Measurements from ENCODE around the gene KRTAP10-1. TPM values are rescaled to one million over a fixed set of nuclear protein-coding genes. Genes with fewer than 3 reads are reported as not detected.
"Not testable (repeated sequence)": the region's sequence is repeated elsewhere in the genome, so short reads cannot be mapped to it uniquely, and the experiment has no call there.

KRTAP10-1 gene
- total RNA-seq, 1 donor from 2014 or later = not detected

DNA sequence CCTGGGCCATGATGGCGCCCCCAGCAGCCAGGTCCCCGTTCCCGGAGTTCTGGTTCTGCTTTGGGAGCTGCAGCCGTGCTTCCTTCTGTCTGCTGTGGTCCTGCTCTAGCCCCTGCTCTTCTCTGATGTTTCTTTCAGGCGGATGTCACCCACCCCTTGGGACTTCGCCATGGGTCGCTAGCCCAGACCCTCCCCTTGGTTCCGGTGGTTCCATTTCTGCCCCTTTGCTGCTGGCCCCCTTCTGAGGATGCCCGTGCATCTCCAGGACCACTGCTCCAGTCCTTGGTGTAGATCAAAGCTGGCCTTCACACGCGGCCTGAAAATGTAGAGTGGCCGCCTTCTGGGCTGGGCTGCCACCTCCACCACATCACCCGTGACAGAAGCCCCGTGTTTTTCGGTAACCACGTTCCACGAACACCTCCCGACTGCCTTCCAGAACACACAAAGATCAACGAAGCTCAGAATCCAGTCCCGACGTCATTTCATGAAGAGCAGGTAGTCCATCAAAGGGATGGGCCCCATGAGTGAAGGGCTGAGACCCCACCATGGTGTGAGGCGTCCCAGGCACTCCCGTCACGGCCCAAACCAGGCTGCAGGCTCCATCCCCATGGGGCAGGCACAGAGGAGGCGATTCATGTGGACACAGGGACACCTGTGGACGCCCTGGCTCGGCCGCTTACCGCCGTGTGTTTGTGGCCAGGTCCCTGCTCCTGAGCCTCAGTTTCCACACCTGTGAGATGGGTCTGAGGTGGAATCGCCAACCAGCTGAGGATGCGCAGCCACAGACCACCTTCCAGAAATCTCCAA, 24.4 kb downstream of the KRTAP10-1 start:
- no peak for DNase-seq

DNA sequence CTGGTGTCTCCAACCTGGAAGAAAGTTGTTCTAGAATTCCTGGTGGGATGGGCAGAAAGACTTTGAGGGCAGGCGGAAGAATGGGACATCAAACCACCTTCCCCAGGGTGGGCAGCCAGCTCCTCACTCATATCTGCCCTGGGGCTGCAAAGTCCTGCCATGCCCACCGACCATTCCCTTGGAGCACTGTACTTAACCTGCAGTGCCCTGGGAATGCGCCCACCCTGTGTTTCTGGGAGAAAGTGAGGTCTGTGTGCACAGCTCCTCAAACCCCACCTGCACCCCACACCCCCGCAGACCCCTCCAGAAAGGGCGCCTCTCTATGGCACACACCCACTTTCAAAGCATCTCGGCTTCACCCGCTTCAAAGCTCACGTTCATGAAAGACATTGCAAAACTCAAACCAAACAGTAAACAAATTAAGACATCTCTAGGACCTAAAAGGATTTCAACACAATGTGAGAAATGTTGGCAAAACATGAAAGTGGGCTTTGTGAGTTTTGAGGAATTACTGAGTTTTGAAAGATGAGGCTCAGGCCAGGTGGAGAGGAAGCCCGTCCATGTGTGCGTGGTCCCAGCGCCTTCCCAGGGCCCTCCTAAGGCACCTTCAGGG, 25.1 kb downstream of the KRTAP10-1 start:
- no peak for DNase-seq

DNA sequence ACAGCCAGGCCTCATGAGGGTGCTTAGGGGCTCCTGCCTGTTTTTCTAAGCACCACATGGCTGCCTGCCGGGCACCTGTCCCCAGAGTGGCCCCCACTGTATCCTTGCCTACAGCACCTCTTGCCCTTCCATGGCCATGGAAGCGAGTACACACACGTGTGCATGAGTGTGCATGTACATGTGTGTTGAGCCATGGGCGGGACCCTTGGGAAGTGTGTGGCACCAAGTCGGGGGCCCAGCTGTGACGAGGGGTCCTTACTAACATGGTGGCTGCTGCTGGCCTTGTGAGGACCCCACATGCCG, 25.8 kb downstream of the KRTAP10-1 start:
- no peak for DNase-seq

DNA sequence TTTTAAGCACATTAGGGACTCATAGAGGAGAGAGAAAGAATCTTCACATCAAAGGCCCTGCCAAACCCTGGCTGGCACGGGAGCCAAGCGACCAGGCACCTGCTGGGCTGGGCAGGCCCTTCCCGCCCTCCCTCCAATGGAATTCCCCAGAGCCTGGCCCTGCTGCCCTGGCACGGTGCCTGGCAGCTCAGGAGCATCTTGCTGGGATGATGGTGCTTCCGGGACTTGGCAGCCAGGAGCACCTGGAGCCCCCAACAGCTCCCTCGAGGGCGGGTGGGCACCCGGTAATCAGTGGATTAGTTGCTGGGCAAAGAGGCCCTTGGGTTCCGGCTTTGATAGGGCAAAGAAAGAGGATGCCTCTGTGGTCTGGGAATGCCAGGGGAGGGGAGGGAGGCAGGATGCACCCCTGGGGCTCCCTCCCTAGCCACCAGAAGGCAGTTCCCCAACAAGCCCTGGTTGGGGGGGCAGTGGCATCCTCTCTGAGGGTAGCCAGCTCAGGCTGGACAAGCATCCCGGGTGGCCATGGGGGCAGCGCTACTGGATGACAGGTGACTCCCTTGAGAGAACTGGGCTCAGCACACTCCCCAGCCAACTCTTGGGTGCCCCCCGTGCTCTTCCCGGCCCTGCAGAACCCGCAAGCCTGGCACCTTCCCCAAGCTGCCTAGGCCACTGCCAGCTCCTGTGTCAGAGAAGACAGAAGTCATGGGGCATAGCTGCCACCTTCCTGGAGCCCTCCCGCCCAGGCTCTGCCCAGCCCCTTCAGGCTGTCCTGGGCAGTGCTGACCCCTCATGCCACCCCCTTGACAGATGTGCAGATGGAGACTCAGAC, 26.4 kb downstream of the KRTAP10-1 start:
- no peak for DNase-seq

DNA sequence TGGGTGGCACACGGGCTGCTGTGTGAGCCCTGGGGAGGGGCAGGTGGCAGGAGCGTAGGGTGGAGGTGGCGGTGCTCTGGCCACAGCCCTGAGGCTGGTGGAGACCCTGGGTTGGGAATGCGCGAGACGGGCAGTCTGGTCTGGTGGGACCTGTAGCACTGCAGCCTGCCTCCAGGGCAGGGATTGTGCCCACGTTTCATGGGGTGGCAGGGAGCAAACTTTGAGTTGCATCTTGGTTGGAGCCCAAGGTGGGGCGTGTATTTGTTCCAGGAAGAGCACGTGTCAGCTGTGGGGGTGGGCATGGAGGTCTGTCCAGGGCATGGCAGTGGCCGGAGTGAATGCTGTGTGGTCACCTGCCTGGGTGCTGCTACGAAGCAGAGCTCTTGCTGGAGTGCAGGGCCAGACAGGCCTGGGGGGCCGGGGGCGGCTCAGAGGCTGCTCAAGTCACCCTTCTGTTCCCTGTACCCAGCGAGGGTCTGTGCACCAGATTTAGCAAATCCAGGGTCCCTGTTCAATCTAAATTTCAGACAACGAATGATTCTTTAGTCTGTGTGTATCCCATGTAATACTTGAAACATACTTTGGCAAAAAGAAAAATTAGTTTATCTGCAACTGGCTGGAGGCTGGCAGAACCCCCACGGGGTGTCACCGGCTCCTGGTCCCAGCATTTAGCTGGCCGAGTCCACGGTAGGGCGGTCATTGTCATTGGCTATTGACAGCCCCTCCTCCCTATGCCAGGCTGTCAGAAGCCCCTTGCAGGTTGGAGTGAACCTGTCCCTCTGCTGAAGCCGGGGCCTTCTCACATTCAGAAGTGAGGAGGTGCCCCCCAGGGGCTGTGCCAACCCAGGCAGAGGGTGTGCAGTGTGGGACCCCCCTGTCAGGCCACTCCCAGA, 27.3 kb downstream of the KRTAP10-1 start:
- no peak for DNase-seq

DNA sequence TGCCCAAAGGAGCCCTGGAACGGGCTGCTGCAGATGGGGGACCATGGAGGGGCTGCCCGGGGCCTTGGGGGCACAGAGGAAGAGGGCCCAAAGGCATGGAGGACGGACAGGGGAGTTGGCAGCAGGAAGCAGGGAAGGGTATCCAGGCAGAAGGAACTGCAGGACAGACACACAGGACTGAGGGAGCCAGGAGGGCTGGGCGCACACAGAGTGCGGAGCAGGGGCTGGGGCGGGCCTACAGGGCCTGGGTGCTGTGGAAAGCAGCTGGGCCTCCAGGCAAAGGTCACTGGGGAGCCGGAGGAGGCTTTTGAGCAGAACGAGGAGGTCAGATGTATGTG, 28.1 kb downstream of the KRTAP10-1 start:
- no peak for DNase-seq

DNA sequence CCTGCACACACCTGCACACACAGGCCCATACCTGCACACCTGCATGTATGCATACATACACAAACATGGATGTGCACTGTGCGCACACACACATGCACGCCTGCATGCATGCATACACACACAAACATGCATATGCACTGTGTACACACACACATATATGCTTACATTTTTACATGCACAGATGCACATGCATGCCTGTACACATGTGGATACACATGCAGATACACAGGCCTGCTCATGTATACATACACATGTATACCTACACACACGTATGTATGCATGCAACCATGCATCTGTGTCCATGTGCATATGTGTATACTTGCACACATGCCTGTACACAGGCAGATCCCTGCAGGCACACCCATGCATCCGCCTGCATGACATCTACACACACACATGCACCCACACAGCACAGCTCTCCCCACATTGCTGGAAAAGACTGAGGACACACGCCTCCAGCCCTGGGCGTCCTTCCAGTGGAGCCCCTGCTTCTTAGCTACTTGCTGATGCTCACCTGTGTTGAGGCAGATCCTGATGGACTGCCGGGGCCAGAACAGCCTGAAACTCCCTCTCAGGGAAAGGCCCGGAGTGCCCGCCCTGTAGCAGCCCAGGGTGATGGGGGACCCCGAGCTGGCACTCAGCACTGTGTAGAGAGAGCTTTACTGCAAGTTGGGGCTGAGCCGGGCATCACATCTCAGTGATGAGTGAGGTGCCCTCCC, 28.6 kb downstream of the KRTAP10-1 start:
- no peak for DNase-seq

DNA sequence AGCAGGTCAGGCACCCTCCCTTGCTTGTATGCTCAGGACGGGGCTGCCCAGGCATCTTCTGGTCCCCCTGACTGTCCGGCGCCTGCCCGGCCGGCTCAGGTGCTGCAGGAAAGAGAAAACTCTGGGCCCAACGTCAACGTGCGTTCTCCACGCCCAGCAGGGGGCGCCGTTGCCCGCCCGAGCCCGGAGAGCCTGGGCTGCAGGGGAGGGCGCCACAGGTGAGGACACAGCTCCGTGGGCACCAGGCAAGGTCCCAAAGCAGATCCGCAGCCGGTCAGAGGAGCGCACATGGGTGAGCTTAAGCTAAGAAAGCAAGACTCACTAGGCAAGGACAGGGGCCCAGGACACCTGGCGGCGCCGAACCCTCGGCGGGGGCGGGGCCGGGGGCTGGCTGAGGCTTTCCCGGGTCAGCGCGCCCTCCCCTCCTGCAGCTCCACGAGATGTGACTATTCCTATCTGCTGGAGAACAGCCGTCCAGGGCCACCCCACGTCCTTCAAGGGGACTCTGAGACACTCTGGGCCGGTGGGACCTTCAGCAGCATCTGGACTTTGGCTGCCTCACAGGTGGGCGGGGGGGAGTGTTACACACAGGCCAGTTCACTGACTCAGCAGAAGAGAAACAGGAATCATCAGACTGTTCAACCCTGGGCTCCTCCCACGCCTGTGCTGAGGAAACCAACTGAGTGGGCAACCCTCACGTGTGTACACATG, 29.3 kb downstream of the KRTAP10-1 start:
- DNase-seq = peak; percentile 70

DNA sequence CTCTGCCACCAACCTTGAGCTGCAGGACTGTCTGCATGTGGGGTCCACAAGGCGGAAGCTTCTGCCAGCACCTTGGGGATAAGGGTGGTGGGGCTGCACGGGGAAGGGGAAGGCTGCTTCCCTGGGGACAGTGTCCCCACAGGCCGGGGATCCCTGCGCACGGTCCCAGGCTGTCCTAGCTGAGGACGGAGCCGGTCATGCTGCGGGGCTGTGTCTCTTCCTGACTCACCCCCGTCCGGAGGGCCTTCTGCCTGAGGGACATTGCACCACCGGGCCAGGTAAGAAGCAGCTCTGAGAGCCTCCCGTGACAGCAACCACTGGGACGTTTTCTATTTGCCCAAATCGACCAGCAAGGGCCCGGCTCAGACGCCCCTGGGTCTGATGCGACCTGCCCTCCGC, 29.9 kb downstream of the KRTAP10-1 start:
- DNase-seq = no peak

DNA sequence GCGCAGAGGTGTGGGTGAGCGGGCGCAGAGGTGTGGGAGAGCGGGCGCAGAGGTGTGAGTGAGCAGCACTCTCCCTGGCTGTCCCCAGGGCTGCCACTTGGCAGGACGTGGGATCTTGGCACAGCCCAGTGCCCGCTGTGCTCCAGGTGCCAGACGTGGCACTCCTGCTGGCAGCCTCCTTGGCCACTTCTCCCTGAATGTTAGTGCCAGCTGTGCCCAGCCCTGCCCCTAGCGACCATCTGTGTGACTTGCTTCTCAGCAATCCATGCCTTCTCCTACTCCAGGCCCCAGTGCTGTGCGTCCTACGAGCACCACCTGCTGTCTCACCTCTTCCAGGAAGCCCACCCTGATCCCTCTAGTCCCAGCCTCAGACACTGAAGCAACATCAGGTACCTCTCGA, 30.5 kb downstream of the KRTAP10-1 start:
- DNase-seq = peak; percentile 51

DNA sequence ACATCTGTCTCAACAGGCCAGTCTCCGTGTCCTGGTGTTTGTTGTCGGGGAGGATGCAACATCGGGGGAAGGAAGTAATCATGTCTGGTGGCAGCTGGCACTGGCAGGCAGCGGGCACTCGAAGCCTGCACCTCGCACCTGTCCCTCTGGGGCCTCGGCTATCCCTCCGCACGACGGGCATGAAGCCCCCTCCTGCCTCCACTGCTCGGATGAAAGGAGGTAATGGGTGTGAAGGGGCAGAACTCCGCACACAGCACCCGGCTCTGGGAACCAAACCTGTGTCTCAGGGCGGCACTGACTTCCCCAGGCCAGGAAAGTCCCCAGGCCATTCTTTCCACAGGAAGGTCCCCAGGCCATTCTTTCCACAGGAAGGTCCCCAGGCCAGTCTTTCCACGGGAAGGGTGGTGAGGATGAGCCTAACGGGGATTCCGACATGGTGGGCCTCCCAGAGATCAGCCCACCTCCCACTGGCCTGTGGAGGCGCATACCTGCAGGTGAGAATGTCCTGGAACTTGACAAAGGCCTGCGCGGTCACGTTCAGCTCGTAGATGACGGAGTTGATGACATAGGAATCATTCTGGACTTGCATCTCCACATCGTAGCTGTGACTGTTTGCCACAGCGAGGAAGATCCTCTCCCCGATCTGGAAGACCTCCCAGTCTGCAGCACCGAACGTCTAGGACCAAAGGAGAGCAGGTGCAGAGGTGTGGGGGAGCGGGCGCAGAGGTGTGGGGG, 31.1 kb downstream of the KRTAP10-1 start:
- no peak for DNase-seq

DNA sequence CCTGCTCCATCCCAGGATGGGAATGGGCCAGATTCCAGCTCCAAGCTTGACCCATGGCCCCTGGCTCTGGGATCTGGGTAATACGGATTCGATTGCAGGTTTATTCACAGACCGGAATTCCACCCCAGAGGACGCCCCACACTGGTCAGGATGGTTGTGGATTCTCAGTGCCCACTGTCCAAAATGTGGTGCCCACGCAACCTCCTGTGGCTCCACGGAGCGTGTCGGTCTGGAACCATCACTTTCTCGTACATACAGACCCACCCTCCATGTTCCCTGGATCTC, 31.6 kb downstream of the KRTAP10-1 start:
- DNase-seq = no peak

DNA sequence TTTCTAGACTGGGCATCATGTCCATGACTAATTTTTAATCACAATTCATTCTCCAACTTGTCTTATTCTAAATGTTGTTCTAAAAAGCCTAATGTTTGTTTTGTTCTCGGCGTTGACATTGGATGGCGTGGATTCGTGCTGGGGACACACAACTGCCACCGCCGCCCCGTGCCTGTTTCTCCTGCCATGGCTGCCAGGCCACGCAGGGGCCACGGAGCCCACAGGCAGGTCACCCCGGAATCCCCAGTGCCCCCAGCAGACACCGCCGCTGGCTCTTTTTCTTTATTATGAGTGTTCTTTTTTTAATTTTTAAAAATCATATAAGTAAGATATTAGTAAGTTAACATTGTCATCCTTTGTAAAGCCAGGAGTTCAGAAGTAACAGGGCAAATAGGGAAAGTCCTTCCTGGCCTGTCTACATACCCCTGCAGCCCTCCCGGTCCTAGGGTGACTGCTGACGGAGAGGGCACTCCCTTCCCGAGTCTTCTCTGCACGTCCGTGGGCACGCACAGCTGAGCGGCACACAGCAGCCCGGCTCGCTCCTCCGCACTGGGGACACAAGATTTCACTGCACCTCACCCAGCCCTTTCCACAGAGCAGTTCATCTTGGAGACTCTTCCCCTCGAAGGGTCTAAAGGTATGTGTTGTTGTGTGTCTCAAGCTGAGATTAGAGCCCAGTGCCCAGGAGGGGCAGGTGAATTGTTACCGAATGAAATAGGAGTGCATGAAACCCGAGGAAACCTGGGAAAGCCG, 32.1 kb downstream of the KRTAP10-1 start:
- DNase-seq = no peak

DNA sequence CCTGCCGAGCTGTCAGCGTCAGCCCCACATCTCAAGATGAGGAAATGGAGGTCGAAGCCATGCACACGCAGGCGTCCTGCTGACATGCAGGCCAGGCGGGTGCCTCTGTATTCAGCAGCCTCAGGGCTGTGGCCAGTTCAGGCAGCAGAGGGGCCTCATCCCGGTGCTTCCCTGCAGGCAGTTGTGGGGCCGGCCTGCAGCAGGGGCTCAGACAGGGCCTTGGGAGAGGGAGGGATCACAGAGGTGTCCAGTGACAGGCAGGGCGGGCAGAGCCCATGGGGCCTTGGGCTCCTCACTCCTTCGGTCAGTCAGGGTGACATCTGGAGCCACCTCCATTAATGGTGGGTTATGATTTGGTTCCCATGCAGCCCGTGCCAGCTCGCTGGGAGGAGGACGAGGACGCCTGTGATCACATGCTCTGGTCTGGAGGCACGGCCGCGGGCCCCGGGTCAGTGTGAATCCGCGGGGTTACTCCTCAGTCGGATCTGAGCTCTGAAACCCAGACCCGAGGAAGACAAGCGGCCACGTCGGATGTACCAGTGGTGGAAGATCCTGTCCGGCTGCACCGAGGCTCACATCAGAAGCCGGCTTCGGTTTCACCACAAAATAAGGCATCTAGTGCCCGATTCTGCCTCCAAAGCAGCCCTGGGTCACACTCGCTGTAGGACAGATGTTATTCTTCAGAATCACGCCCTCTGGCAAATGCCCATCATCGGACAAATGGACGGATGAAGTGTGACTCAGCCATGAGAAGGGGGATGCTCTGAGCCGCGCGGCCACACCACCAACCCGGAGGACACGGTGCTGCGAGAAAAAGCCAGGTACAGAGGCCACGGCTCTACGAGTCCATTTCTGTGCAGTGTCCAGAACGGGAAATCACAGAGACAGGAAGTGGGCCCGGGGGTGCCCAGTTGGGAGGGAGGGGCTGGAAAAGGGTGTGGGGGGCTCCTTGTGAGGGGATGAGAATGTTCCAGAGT, 33.4 kb downstream of the KRTAP10-1 start:
- no peak for DNase-seq

DNA sequence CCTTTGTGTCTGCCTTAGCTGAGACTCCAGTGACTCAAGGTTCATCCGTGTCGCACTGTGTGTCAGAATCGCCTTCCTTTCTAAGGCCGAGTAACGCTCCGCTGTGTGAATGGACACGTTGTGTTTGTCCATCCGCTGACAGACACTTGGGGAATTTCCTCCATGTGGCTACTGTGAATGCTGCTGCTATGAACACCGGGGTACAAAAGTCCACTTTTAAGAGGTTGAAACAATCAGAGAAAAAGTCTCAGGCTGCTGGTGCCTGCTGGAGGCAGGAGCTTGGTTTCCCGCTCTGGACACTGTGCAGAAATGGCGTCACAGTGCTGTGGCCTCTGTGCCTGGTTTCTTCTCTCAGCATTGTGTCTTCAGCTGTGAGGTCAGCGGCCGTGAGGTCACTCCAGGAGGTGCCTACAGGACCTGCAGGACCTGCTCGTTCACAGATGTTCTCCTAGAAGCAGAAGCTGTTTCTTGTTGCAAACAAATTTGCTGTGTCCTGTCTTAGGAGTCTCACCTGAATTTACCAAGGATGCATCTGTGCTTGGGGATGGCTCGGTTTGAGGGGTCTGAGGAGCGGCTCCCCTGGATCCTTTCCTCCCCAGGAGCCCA, 34.2 kb downstream of the KRTAP10-1 start:
- no peak for DNase-seq

DNA sequence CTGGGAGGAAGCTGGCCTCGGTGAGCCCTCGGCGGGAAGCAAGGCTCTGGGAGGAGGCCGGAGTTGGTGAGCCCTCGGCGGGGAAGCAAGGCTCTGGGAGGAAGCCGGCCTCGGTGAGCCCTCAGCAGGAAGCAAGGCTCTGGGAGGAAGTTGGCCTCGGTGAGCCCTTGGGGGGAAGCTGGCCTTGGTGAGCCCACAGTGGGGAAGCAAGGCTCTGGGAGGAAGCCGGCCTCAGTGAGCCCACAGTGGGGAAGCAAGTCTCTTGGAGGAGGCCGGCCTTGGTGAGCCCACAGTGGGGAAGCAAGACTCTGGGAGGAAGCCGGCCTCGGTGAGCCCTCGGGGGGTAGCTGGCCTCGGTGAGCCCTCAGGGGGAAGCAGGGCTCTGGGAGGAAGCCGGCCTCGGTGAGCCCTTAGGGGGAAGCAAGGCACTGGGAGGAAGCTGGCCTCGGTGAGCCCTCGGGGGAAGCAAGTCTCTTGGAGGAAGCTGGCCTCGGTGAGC, 36.0 kb downstream of the KRTAP10-1 start:
- no peak for DNase-seq

DNA sequence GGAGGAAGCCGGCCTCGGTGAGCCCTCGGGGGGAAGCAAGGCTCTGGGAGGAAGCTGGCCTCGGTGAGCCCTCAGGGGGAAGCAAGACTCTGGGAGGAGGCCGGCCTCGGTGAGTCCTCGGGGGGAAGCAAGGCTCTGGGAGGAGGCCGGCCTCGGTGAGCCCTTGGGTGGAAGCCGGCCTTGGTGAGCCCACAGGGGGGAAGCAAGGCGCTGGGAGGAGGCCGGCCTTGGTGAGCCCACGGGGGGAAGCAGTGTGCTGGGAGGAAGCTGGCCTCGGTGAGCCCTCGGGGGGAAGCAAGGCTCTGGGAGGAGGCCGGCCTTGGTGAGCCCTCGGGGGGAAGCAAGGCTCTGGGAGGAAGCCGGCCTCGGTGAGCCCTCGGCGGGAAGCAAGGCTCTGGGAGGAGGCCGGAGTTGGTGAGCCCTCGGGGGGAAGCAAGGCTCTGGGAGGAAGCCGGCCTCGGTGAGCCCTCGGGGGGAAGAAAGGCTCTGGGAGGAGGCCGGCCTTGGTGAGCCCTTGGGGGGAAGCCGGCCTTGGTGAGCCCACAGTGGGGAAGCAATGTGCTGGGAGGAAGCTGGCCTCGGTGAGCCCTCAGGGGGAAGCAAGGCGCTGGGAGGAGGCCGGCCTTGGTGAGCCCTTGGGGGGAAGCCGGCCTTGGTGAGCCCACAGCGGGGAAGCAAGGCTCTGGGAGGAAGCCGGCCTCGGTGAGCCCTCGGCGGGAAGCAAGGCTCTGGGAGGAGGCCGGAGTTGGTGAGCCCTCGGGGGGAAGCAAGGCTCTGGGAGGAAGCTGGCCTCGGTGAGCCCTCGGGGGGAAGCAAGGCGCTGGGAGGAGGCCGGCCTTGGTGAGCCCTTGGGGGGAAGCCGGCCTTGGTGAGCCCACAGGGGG, 36.7 kb downstream of the KRTAP10-1 start:
- DNase-seq = not testable (repeated sequence)
